ENCODE measurements around the gene B3GNT3. TPM values are rescaled to one million over a fixed set of nuclear protein-coding genes. Genes with fewer than 3 reads are reported as not detected.

Gene B3GNT3
- total RNA-seq, 1 experiment from 2014 or later, result 2.8 TPM

DNA sequence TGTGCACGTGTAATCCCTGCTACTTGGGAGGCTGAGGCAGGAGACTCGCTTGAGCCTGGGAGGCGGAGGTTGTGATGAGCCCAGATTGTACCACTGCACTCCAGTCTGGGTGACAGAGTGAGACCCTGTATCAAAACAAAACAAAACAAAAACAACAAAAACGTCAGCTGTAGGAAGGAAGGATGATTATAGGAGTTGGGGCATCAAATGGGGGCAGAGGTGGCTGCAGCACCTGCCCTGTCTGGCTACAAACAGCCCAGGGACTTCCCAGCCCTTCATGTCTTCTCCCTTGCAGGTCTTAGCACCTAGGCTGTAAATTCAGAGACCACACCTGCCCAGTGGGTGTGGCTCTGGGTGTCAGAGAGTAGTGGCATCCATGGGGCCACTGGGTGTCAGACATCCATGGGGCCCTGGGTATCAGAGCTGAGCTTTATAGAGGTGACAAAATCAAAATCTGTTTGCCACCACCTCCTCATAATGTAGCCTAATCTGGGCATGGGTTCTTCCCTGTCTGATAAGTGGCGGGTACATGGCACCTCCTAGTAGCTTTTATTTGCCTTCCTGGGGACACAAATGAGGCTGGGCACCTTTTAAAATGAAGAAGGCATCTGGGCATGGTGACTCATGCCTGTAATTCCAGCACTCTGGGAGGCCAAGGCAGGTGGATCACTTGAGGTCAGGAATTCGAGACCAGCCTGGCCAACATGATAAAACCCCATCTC is 4.7 kb upstream of the B3GNT3 start:
- H3K4me1 ChIP-seq, result no peaks in the 10 kb centered on the region
- CTCF ChIA-PET, result no interaction called here
- H3K36me3 ChIP-seq (ENCODE audit: control insufficient read depth, insufficient read depth, low read length), result no peaks in the 10 kb centered on the region
- no peak overlapping the region for H3K4me3 ChIP-seq (ENCODE audit: low read depth, low read length)
- H3K27ac Mint-ChIP-seq (ENCODE audit: unreplicated experiment), result no peak overlapping the region
- BruUV-seq (replicated peaks), result no TSS peak
- H3K9me3 ChIP-seq, result no peaks in the 10 kb centered on the region; the same call in 1 of the 2 replicates
- H3K27me3 Mint-ChIP-seq (ENCODE audit: insufficient read depth, unreplicated experiment), result peaks cover 4% of the 10 kb centered on the region
- H3K27me3 ChIP-seq (replicated peaks; ENCODE audit: control insufficient read depth, insufficient read depth, low read length), result no peaks in the 10 kb centered on the region
- no peak for DNase-seq
- intact Hi-C loops (cut with micrococcal nuclease; ENCODE audit: unreplicated experiment), result no loop called here
- no peak overlapping the region for H3K4me3 Mint-ChIP-seq (ENCODE audit: unreplicated experiment)
- no peaks in the 10 kb centered on the region for H3K36me3 Mint-ChIP-seq (ENCODE audit: insufficient read depth, unreplicated experiment)
- POLR2A ChIA-PET, result no interaction called here
- TF ChIP-seq CTCF (IDR thresholded peaks at IDR 0.05; ENCODE audit: insufficient read depth in 1 of 2, low read depth in 1 of 2, low read length in 1 of 2, severe bottlenecking in 1 of 2, unreplicated experiment in 1 of 2), result no peak
- no peaks in the 10 kb centered on the region for H3K4me1 Mint-ChIP-seq (ENCODE audit: low read depth, unreplicated experiment)
- H3K9me3 Mint-ChIP-seq (ENCODE audit: unreplicated experiment), result no peaks in the 10 kb centered on the region

DNA sequence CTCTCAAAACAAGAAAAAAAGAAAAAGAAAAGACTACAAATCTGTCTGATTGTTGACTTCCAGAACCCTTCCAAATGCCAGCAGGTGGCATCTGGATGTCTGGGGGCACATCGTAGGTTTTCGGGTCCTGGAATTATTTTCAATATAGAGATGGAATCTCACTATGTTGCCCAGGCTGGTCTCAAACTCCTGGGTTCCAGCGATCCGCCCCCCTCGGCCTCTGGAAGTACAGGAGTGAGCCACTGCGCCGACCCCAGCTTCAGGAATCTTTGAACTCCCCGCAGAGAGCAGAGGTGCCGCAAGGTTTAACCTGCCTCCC is 567 bp upstream of the B3GNT3 start:
- Histone ChIP-seq H3K9me3 (no peaks in the 10 kb centered on the region; the same call in 1 of the 2 replicates), H3K4me3 (ENCODE audit: low read depth, low read length) (peak overlapping the region; percentile 51; the same call in 1 of the 2 replicates), H3K27me3 (replicated peaks; ENCODE audit: control insufficient read depth, insufficient read depth, low read length) (no peaks in the 10 kb centered on the region), H3K36me3 (ENCODE audit: control insufficient read depth, insufficient read depth, low read length) (no peaks in the 10 kb centered on the region), H3K4me1 (peaks cover 22% of the 10 kb centered on the region)
- Mint-ChIP-seq H3K4me1 (ENCODE audit: low read depth, unreplicated experiment) (no peaks in the 10 kb centered on the region), H3K4me3 (ENCODE audit: unreplicated experiment) (peak overlapping the region; percentile 67), H3K27ac (ENCODE audit: unreplicated experiment) (no peak overlapping the region), H3K27me3 (ENCODE audit: insufficient read depth, unreplicated experiment) (peaks cover 2% of the 10 kb centered on the region), H3K36me3 (ENCODE audit: insufficient read depth, unreplicated experiment) (no peaks in the 10 kb centered on the region), H3K9me3 (ENCODE audit: unreplicated experiment) (no peaks in the 10 kb centered on the region)
- TF ChIP-seq CTCF (IDR thresholded peaks at IDR 0.05; ENCODE audit: insufficient read depth in 1 of 2, low read depth in 1 of 2, low read length in 1 of 2, severe bottlenecking in 1 of 2, unreplicated experiment in 1 of 2), result no peak
- ChIA-PET POLR2A (no interaction called here), CTCF (interaction anchor here (0.6 kb wide), 1 partner anchor 1193 kb away, joined by 3 read pairs; no protein-coding TSS in a partner anchor)
- intact Hi-C loops (cut with micrococcal nuclease; ENCODE audit: unreplicated experiment), result no loop called here
- DNase-seq, result no peak
- BruUV-seq (replicated peaks), result no TSS peak

- no peaks in the 10 kb centered on the region for H3K36me3 ChIP-seq (ENCODE audit: control insufficient read depth, insufficient read depth, low read length)
- peaks cover 22% of the 10 kb centered on the region for H3K4me1 ChIP-seq
- intact Hi-C loops (cut with micrococcal nuclease; ENCODE audit: unreplicated experiment), result no loop called here
- ChIA-PET CTCF (interaction anchor here (0.5 kb wide), 1 partner anchor 32 kb away, joined by 3 read pairs; no protein-coding TSS in a partner anchor), POLR2A (no interaction called here)
- Mint-ChIP-seq H3K27me3 (ENCODE audit: insufficient read depth, unreplicated experiment) (peaks cover 2% of the 10 kb centered on the region), H3K9me3 (ENCODE audit: unreplicated experiment) (no peaks in the 10 kb centered on the region), H3K36me3 (ENCODE audit: insufficient read depth, unreplicated experiment) (no peaks in the 10 kb centered on the region), H3K4me3 (ENCODE audit: unreplicated experiment) (peak overlapping the region; percentile 67), H3K27ac (ENCODE audit: unreplicated experiment) (no peak overlapping the region), H3K4me1 (ENCODE audit: low read depth, unreplicated experiment) (no peaks in the 10 kb centered on the region)
- peak overlapping the region; percentile 51 for H3K4me3 ChIP-seq (ENCODE audit: low read depth, low read length)
- BruUV-seq (replicated peaks), result no TSS peak
- no peak for DNase-seq
- no peak for TF ChIP-seq CTCF (IDR thresholded peaks at IDR 0.05; ENCODE audit: insufficient read depth in 1 of 2, low read depth in 1 of 2, low read length in 1 of 2, severe bottlenecking in 1 of 2, unreplicated experiment in 1 of 2)
- H3K27me3 ChIP-seq (replicated peaks; ENCODE audit: control insufficient read depth, insufficient read depth, low read length), result no peaks in the 10 kb centered on the region
- no peaks in the 10 kb centered on the region; the same call in 1 of the 2 replicates for H3K9me3 ChIP-seq
Measured at GRCh38 chr19:17795495-17795856, 538 bp downstream of the B3GNT3 start.

Measured in Caco-2 (cell line).